HEK293 (cell line): ENCODE results near the gene FANCE.

Experiments
- CTCF ChIA-PET: fragments of 350-600 bp; formaldehyde crosslinking; extraction: SDS; loops from one replicate; lab custom pipeline; 2021; ENCODE audit warnings: antibody characterized with exemption; lab: Yijun Ruan, JAX
- POLR2A ChIA-PET: fragments of 300-600 bp; formaldehyde crosslinking; extraction: SDS; loops from one replicate; lab custom pipeline; 2020; ENCODE audit warnings: antibody characterized with exemption, inconsistent platforms; lab: Yijun Ruan, JAX
- H3K27ac ChIP-seq: fragments of 200-500 bp; sonication (Bioruptor generic); 2 replicates; pipeline ENCODE4 v1.5.1; 2014; ENCODE audit warnings: low read depth, low read length, control low read depth, inconsistent platforms; ENCODE audit errors: extremely low read depth
- H3K36me3 ChIP-seq, 2 experiments: fragments of 200-500 bp in 1 of 2; sonication (Bioruptor generic) in 1 of 2; 1 replicate in 1 of 2; 2 replicates in 1 of 2; pipeline ENCODE4 v1.5.1; 2014 to 2017; ENCODE audit warnings: inconsistent platforms in 2 of 2, low read length in 2 of 2; ENCODE audit not compliant: control insufficient read depth in 2 of 2, insufficient read depth in 1 of 2
- H3K4me1 ChIP-seq: fragments of 200-500 bp; sonication (Bioruptor generic); 2 replicates; pipeline ENCODE4 v1.5.1; 2014; ENCODE audit warnings: mild to moderate bottlenecking, low read length, inconsistent platforms; ENCODE audit not compliant: control insufficient read depth, insufficient read depth
- H3K4me3 ChIP-seq: 2 replicates; pipeline ENCODE4 v1.5.1; 2011; ENCODE audit warnings: low read depth, mild to moderate bottlenecking, control low read depth, low read length, moderate library complexity
- H3K9me3 ChIP-seq: fragments of 200-500 bp; sonication (Bioruptor generic); 2 replicates; pipeline ENCODE4 v1.5.1; 2014; ENCODE audit warnings: low read depth, low read length, inconsistent platforms; ENCODE audit not compliant: control insufficient read depth, insufficient read depth
- BCL11A ChIP-seq: fragments of 450-650 bp; formaldehyde crosslinking; IDR thresholded peaks from 2 replicates; pipeline ENCODE4 v1.5.1; 2016; ENCODE audit warnings: low read depth, missing biosample characterization, missing genetic modification characterization
- GLI4 ChIP-seq: fragments of 450-650 bp; formaldehyde crosslinking; IDR thresholded peaks from 2 replicates; pipeline ENCODE4 v1.5.1; 2016; ENCODE audit warnings: missing biosample characterization, missing genetic modification characterization
- KLF9 ChIP-seq: fragments of 450-650 bp; formaldehyde crosslinking; IDR thresholded peaks from 2 replicates; pipeline ENCODE4 v1.5.1; 2016; ENCODE audit warnings: missing biosample characterization, missing genetic modification characterization, low read depth
- PRDM4 ChIP-seq: fragments of 450-650 bp; formaldehyde crosslinking; IDR thresholded peaks from 2 replicates; pipeline ENCODE4 v1.5.1; 2017; ENCODE audit warnings: missing biosample characterization, missing genetic modification characterization
- REPIN1 ChIP-seq: fragments of 450-650 bp; formaldehyde crosslinking; IDR thresholded peaks from 2 replicates; pipeline ENCODE4 v1.5.1; 2017; ENCODE audit warnings: missing biosample characterization, missing genetic modification characterization, low read depth
- SALL2 ChIP-seq: fragments of 450-650 bp; formaldehyde crosslinking; IDR thresholded peaks from 2 replicates; pipeline ENCODE4 v1.5.0; 2017; ENCODE audit warnings: missing biosample characterization, mild to moderate bottlenecking, missing genetic modification characterization, borderline replicate concordance
- SCRT2 ChIP-seq: fragments of 450-650 bp; formaldehyde crosslinking; IDR thresholded peaks from 2 replicates; pipeline ENCODE4 v1.5.1; 2016; ENCODE audit warnings: missing biosample characterization, missing genetic modification characterization
- YY2 ChIP-seq: fragments of 450-650 bp; formaldehyde crosslinking; IDR thresholded peaks from 2 replicates; pipeline ENCODE4 v1.5.1; 2016; ENCODE audit warnings: missing biosample characterization, missing genetic modification characterization
- ZBTB17 ChIP-seq: fragments of 450-650 bp; formaldehyde crosslinking; IDR thresholded peaks from 2 replicates; pipeline ENCODE4 v1.5.1; 2016; ENCODE audit warnings: missing biosample characterization, missing genetic modification characterization
- ZBTB8A ChIP-seq: fragments of 450-650 bp; formaldehyde crosslinking; IDR thresholded peaks from 2 replicates; pipeline ENCODE4 v1.5.1; 2016; ENCODE audit warnings: missing biosample characterization, missing genetic modification characterization
- ZEB2 ChIP-seq: fragments of 450-650 bp; formaldehyde crosslinking; IDR thresholded peaks from 2 replicates; pipeline ENCODE4 v1.5.1; 2016; ENCODE audit warnings: missing biosample characterization, missing genetic modification characterization
- ZNF157 ChIP-seq: fragments of 450-650 bp; formaldehyde crosslinking; IDR thresholded peaks from 2 replicates; pipeline ENCODE4 v1.5.1; 2016; ENCODE audit warnings: missing biosample characterization, missing genetic modification characterization
- ZNF16 ChIP-seq: fragments of 450-650 bp; formaldehyde crosslinking; IDR thresholded peaks from 2 replicates; pipeline ENCODE4 v1.5.1; 2016; ENCODE audit warnings: low read depth, missing biosample characterization, missing genetic modification characterization
- ZNF174 ChIP-seq: fragments of 450-650 bp; formaldehyde crosslinking; IDR thresholded peaks from 2 replicates; pipeline ENCODE4 v1.5.0; 2017; ENCODE audit warnings: missing biosample characterization, mild to moderate bottlenecking, missing genetic modification characterization
- ZNF18 ChIP-seq: fragments of 450-650 bp; formaldehyde crosslinking; IDR thresholded peaks from 2 replicates; pipeline ENCODE4 v1.5.1; 2016; ENCODE audit warnings: missing biosample characterization, missing genetic modification characterization
- ZNF24 ChIP-seq: fragments of 450-650 bp; formaldehyde crosslinking; IDR thresholded peaks from 2 replicates; pipeline ENCODE4 v1.5.1; 2016; ENCODE audit warnings: missing biosample characterization, missing genetic modification characterization
- ZNF391 ChIP-seq: fragments of 450-650 bp; formaldehyde crosslinking; IDR thresholded peaks from 2 replicates; pipeline ENCODE4 v1.5.1; 2016; ENCODE audit warnings: low read depth, missing biosample characterization, missing genetic modification characterization, borderline replicate concordance
- ZNF394 ChIP-seq: fragments of 450-650 bp; formaldehyde crosslinking; IDR thresholded peaks from 2 replicates; pipeline ENCODE4 v1.5.1; 2016; ENCODE audit warnings: missing biosample characterization, missing genetic modification characterization, mild to moderate bottlenecking, moderate library complexity, borderline replicate concordance
- ZNF501 ChIP-seq: fragments of 450-650 bp; formaldehyde crosslinking; IDR thresholded peaks from 2 replicates; pipeline ENCODE4 v1.5.1; 2016; ENCODE audit warnings: missing biosample characterization, missing genetic modification characterization
- ZNF529 ChIP-seq: fragments of 450-650 bp; formaldehyde crosslinking; IDR thresholded peaks from 2 replicates; pipeline ENCODE4 v1.5.1; 2017; ENCODE audit warnings: missing genetic modification characterization, missing biosample characterization; ENCODE audit not compliant: insufficient replicate concordance
- ZNF600 ChIP-seq: fragments of 450-650 bp; formaldehyde crosslinking; IDR thresholded peaks from 2 replicates; pipeline ENCODE4 v1.5.1; 2016; ENCODE audit warnings: missing biosample characterization, missing genetic modification characterization
- ZNF658 ChIP-seq: fragments of 450-650 bp; formaldehyde crosslinking; IDR thresholded peaks from 2 replicates; pipeline ENCODE4; 2016; ENCODE audit warnings: missing biosample characterization, missing genetic modification characterization
- ZNF692 ChIP-seq: fragments of 450-650 bp; formaldehyde crosslinking; IDR thresholded peaks from 2 replicates; pipeline ENCODE4 v1.5.1; 2016; ENCODE audit warnings: missing biosample characterization, missing genetic modification characterization
- ZNF704 ChIP-seq: fragments of 450-650 bp; formaldehyde crosslinking; IDR thresholded peaks from 2 replicates; pipeline ENCODE4 v1.5.1; 2016; ENCODE audit warnings: missing biosample characterization, missing genetic modification characterization
- ZNF785 ChIP-seq: fragments of 450-650 bp; formaldehyde crosslinking; IDR thresholded peaks from 2 replicates; pipeline ENCODE4 v1.5.1; 2016; ENCODE audit warnings: missing biosample characterization, missing genetic modification characterization
- ZNF837 ChIP-seq: fragments of 450-650 bp; formaldehyde crosslinking; IDR thresholded peaks from 2 replicates; pipeline ENCODE4 v1.5.1; 2016; ENCODE audit warnings: missing biosample characterization, missing genetic modification characterization
- ZSCAN5A ChIP-seq: fragments of 450-650 bp; formaldehyde crosslinking; IDR thresholded peaks from 2 replicates; pipeline ENCODE4 v1.5.1; 2016; ENCODE audit warnings: missing biosample characterization, missing genetic modification characterization

Gene FANCE

GRCh38 chr6:35468181-35468979, 16.2 kb downstream of the FANCE start, which contains the start of gene RPL10A:
TSS of gene RPL10A (plus strand) at chr6:35468401. CDS start at chr6:35468435, 34 bp downstream.
- H3K4me3 ChIP-seq, result peak within 1 kb of the TSS; percentile 80
- POLR2A ChIA-PET, result interaction anchor here (0.6 to 9.5 kb wide), 20 partner anchors 11 to 209 kb away, joined by 3 to 198 read pairs (median 3); partner anchors contain the start of genes FANCE, PPARD, TEAD3 and ZNF76
- H3K36me3 ChIP-seq, result peaks cover 18 to 74% of the 10 kb centered on the region in 2 experiments; a peak in 2 of 3 replicates
- 0 out of 2 replicates have a peak, but pooled peaks cover 5% of the 10 kb centered on the region for H3K4me1 ChIP-seq
- CTCF ChIA-PET, result interaction anchor here (0.5 to 6.3 kb wide), 28 partner anchors 10 to 581 kb away, joined by 3 to 53 read pairs (median 4); partner anchors contain the start of genes ARMC12, FANCE and PPARD
- H3K9me3 ChIP-seq, result no peaks in the 10 kb centered on the region
- H3K27ac ChIP-seq, result peak within 1 kb of the TSS; percentile 100
- peak; percentile 64; the same call in 1 of the 2 replicates for TF ChIP-seq GLI4
- peak; percentile 98 for TF ChIP-seq ZNF501 (tag by site-specific recombination)
- 0 out of 2 replicates have a peak, but pooled peaks have one; percentile 38 for TF ChIP-seq ZNF24
- peak; percentile 37; the same call in 1 of the 2 replicates for TF ChIP-seq ZSCAN5A
- no peak for TF ChIP-seq ZNF157 (tag by site-specific recombination)
- no peak for TF ChIP-seq ZNF174 (tag by site-specific recombination)
- TF ChIP-seq KLF9 (tag by site-specific recombination), result peak; percentile 51; the same call in 1 of the 2 replicates
- TF ChIP-seq ZNF785 (tag by site-specific recombination), result 0 out of 2 replicates have a peak, but pooled peaks have one; percentile 19
- peak; percentile 27; the same call in 1 of the 2 replicates for TF ChIP-seq ZNF18 (tag by site-specific recombination)
- peak; percentile 33; the same call in 1 of the 2 replicates for TF ChIP-seq YY2 (tag by site-specific recombination)
- TF ChIP-seq SALL2, result no peak
- TF ChIP-seq ZNF692, result peak; percentile 84
- TF ChIP-seq ZNF837 (tag by site-specific recombination), result no peak
- peak; percentile 41 for TF ChIP-seq REPIN1 (tag by site-specific recombination)
- no peak for TF ChIP-seq ZNF529
- peak; percentile 56; the same call in 1 of the 2 replicates for TF ChIP-seq PRDM4 (tag by site-specific recombination)
- peak; percentile 66; the same call in 1 of the 2 replicates for TF ChIP-seq ZNF391
- TF ChIP-seq SCRT2 (tag by site-specific recombination), result peak; percentile 40
- no peak for TF ChIP-seq ZNF658 (tag by site-specific recombination)
- TF ChIP-seq ZNF704 (tag by site-specific recombination), result no peak
- TF ChIP-seq ZEB2 (tag by site-specific recombination), result peak; percentile 93
- TF ChIP-seq ZBTB8A (tag by site-specific recombination), result peak; percentile 76
- TF ChIP-seq BCL11A (tag by site-specific recombination), result no peak
- TF ChIP-seq ZNF394, result peak; percentile 86
- TF ChIP-seq ZBTB17 (tag by site-specific recombination), result peak; percentile 84
- no peak for TF ChIP-seq ZNF16 (tag by site-specific recombination)
- TF ChIP-seq ZNF600 (tag by site-specific recombination), result no peak
